NB4 (cell line): Measurements from ENCODE around the gene SNTB2.

Source experiments
- CTCF ChIP-seq: IDR thresholded peaks from one replicate; pipeline ENCODE4 v1.5.1; 2012; ENCODE audit warnings: low read depth, low read length
- POLR2A ChIP-seq: IDR thresholded peaks from 2 replicates; pipeline ENCODE4 v1.6.1; 2011; ENCODE audit warnings: mild to moderate bottlenecking; ENCODE audit not compliant: insufficient read length; ENCODE audit errors: extremely low read depth

- TF ChIP-seq CTCF, result no peak
- no peak for TF ChIP-seq POLR2A
Observed at GRCh38 chr16:69274699-69275235, 87.8 kb downstream of the SNTB2 start.
